Kidney (tissue), 14 donors: ENCODE results near the gene ERBB4. TPM values are rescaled to one million over a fixed set of nuclear protein-coding genes. Genes with fewer than 3 reads are reported as not detected.

Experiments
- DNase-seq, 5 donors: peaks; one replicate each; pipeline ENCODE4 v3.0.0-alpha.2; 2013 to 2020
- FAIRE-seq: peaks from 2 replicates; lab custom pipeline; 2012; peaks lifted over from hg19 to GRCh38; lab: Jason Lieb, UNC
- H3K27ac ChIP-seq, 2 donors: one replicate each; pipeline ENCODE4 v1.7.0; 2013; ENCODE audit warnings: low read depth in 2 of 2, low read length in 2 of 2, inconsistent platforms in 1 of 2
- H3K27me3 ChIP-seq: one replicate; pipeline ENCODE4 v1.7.1; 2013; ENCODE audit warnings: low read length, inconsistent platforms; ENCODE audit not compliant: control insufficient read depth, insufficient read depth
- H3K36me3 ChIP-seq, 3 donors: one replicate each; pipeline versions ENCODE4 v1.7.0 to v1.7.1; 2013; ENCODE audit warnings: low read length in 3 of 3, control low read depth in 1 of 3, inconsistent platforms in 1 of 3; ENCODE audit not compliant: insufficient read depth in 3 of 3, control insufficient read depth in 2 of 3
- H3K4me1 ChIP-seq, 3 donors: one replicate each; pipeline versions ENCODE4 v1.7.0 to v1.7.1; 2013; ENCODE audit warnings: low read length in 3 of 3, inconsistent platforms in 1 of 3, low read depth in 1 of 3; ENCODE audit not compliant: control insufficient read depth in 2 of 3, insufficient read depth in 2 of 3
- H3K4me3 ChIP-seq, 3 donors: one replicate each; pipeline versions ENCODE4 v1.7.0 to v1.8.1; 2013; ENCODE audit warnings: low read length in 3 of 3, control low read depth in 1 of 3, inconsistent platforms in 1 of 3
- H3K9ac ChIP-seq, 3 donors: one replicate each; pipeline versions ENCODE4 v1.7.0 to v1.7.1; 2013; ENCODE audit warnings: low read length in 3 of 3, control low read depth in 1 of 3, inconsistent platforms in 1 of 3
- H3K9me3 ChIP-seq, 3 donors: one replicate each; pipeline versions ENCODE4 v1.7.0 to v1.7.1; 2013; ENCODE audit warnings: low read length in 3 of 3, control low read depth in 1 of 3, inconsistent platforms in 1 of 3; ENCODE audit not compliant: control insufficient read depth in 2 of 3, insufficient read depth in 1 of 3
- CTCF ChIP-seq: IDR thresholded peaks from 3 replicates; pipeline ENCODE4 v1.5.1; 2012; ENCODE audit warnings: mild to moderate bottlenecking, moderate library complexity, borderline replicate concordance; ENCODE audit not compliant: insufficient read depth; ENCODE audit errors: extremely low read depth
- intact Hi-C: fragments of 100-400 bp; cut with DNase I; formaldehyde crosslinking; loops from one replicate; pipeline ENCODE4 v1.11.1; 2022
- polyA plus RNA-seq: library from polyadenylated mRNA; stranded (reverse); fragments of 350-450 nt; fragmentation: Illumina TruSeq; extraction: RNeasy Lipid Tissue Mini Kit (QIAGEN cat#74804); gene quantifications from one replicate; pipeline ENCODE4 v1.2.3, GENCODE V29; 2014; ENCODE audit warnings: low read depth, low replicate concordance; ENCODE audit not compliant: insufficient read depth
- total RNA-seq: library from RNA; stranded (reverse); fragmentation: NEBNext Ultra II Directional; extraction: Animal tissue kit (Norgen Biotek cat#: 25700); gene quantifications from one replicate; pipeline ENCODE4 v1.2.1, GENCODE V29; 2021
- donor health status: control.
- donor health status: control.
- donor health status: control.
- donor health status: control.
- donor health status: control.
- donor health status: DM: yes; HTN: yes; CAD: no.
- donor health status: Normal renal cell carcinoma (clear cell type).

Gene ERBB4
- total and polyA plus RNA-seq, 2 donors from 2014 or later: 3.9 to 152 TPM

DNA sequence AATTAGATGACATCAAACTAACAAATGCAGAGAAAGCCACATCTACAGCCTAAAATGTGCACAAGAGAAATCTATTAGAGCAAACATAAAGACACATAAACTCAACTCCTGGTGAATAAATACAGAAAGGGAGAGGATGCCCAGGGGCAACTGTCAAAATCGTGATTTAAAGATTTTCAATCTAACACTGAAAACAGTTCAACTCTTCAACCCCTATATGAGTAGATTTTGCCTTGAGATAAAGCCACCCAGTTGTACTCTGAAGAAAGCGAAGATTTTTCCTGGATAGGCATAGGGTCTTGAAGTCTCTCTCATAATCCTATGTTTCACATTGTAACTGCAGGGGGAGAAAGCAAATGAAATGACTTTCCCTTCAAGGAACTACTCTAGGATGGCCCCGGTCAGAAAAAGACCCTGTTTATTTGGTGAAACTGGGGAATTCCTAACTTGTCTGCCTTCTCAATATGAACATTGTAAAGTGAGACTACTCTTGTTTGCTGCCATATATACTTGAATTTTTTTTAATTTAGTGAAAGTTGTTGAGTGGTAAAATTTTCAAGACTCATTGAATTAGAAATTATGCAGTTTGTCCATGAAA lies 226.7 kb downstream of the ERBB4 start:
- H3K27ac ChIP-seq: no peak overlapping the region
- no peak overlapping the region for H3K9ac ChIP-seq
- no peaks in the 10 kb centered on the region for H3K36me3 ChIP-seq
- H3K4me3 ChIP-seq: no peak overlapping the region
- FAIRE-seq (no peak), DNase-seq (no peak)
- no peak for TF ChIP-seq CTCF
- no peaks in the 10 kb centered on the region for H3K27me3 ChIP-seq
- H3K9me3 ChIP-seq: no peaks in the 10 kb centered on the region
- intact Hi-C loops: no loop called here
- no peaks in the 10 kb centered on the region for H3K4me1 ChIP-seq

- no peaks in the 10 kb centered on the region for H3K36me3 ChIP-seq
- intact Hi-C loops: no loop called here
- H3K4me3 ChIP-seq: no peak overlapping the region
- H3K9me3 ChIP-seq: no peaks in the 10 kb centered on the region
- H3K9ac ChIP-seq: no peak overlapping the region
- FAIRE-seq: no peak
- no peaks in the 10 kb centered on the region for H3K4me1 ChIP-seq
- no peak overlapping the region for H3K27ac ChIP-seq
- no peak for DNase-seq
- TF ChIP-seq CTCF: no peak
- no peaks in the 10 kb centered on the region for H3K27me3 ChIP-seq
Measured at GRCh38 chr2:212299943-212300342, 238.7 kb downstream of the ERBB4 start.

GRCh38 chr2:212299333-212299732 lies 239.3 kb downstream of the ERBB4 start:
- no peaks in the 10 kb centered on the region for H3K27me3 ChIP-seq
- no peaks in the 10 kb centered on the region for H3K4me1 ChIP-seq
- DNase-seq (no peak), FAIRE-seq (no peak)
- no peaks in the 10 kb centered on the region for H3K9me3 ChIP-seq
- no peak for TF ChIP-seq CTCF
- no peak overlapping the region for H3K27ac ChIP-seq
- H3K9ac ChIP-seq: no peak overlapping the region
- intact Hi-C loops: no loop called here
- no peak overlapping the region for H3K4me3 ChIP-seq
- H3K36me3 ChIP-seq: no peaks in the 10 kb centered on the region

- Histone ChIP-seq H3K27ac (no peak overlapping the region), H3K36me3 (no peaks in the 10 kb centered on the region), H3K9ac (no peak overlapping the region), H3K27me3 (no peaks in the 10 kb centered on the region), H3K4me1 (no peaks in the 10 kb centered on the region), H3K4me3 (no peak overlapping the region), H3K9me3 (no peaks in the 10 kb centered on the region)
- intact Hi-C loops: no loop called here
- FAIRE-seq (no peak), DNase-seq (no peak)
- no peak for TF ChIP-seq CTCF
Measured at GRCh38 chr2:212295571-212295970, 243.0 kb downstream of the ERBB4 start.
